ENCODE data around the gene WDR20.
"Not testable (repeated sequence)": the region's sequence is repeated elsewhere in the genome, so short reads cannot be mapped to it uniquely, and the experiment has no call there.

WDR20 gene

GRCh38 chr14:102134719-102135118, 5.0 kb upstream of the WDR20 start:
- DNase-seq: not testable (repeated sequence)

- not testable (repeated sequence) for DNase-seq
These were observed 4.2 kb upstream of the WDR20 start for GRCh38 chr14:102135456-102135855.

GRCh38 chr14:102138535-102138934, 1.2 kb upstream of the WDR20 start:
- DNase-seq: no peak

- no peak for DNase-seq
These were observed 774 bp upstream of the WDR20 start for GRCh38 chr14:102138961-102139285.

GRCh38 chr14:102140027-102140749, 491 bp downstream of the WDR20 start:
- DNase-seq: no peak

GRCh38 chr14:102140750-102141145, 1.1 kb downstream of the WDR20 start:
- no peak for DNase-seq

- DNase-seq: no peak
These were observed 2.1 kb downstream of the WDR20 start for GRCh38 chr14:102141797-102142196.

GRCh38 chr14:102144914-102145313, 5.2 kb downstream of the WDR20 start:
- DNase-seq: no peak

- DNase-seq: no peak
These were observed 5.7 kb downstream of the WDR20 start for GRCh38 chr14:102145395-102145794.

- no peak for DNase-seq
These were observed 6.7 kb downstream of the WDR20 start for GRCh38 chr14:102146423-102146822.

- DNase-seq: no peak
These were observed 10.4 kb downstream of the WDR20 start for GRCh38 chr14:102150083-102150482.

GRCh38 chr14:102150744-102151143, 11.0 kb downstream of the WDR20 start:
- DNase-seq: no peak

GRCh38 chr14:102151411-102151810, 11.7 kb downstream of the WDR20 start:
- not testable (repeated sequence) for DNase-seq

- no peak for DNase-seq
These were observed 14.4 kb downstream of the WDR20 start for GRCh38 chr14:102154121-102154520.

GRCh38 chr14:102154821-102155549, 15.3 kb downstream of the WDR20 start:
- no peak for DNase-seq

- no peak for DNase-seq
These were observed 17.6 kb downstream of the WDR20 start for GRCh38 chr14:102157346-102157745.

GRCh38 chr14:102158797-102159196, 19.1 kb downstream of the WDR20 start:
- no peak for DNase-seq

GRCh38 chr14:102159841-102160240, 20.1 kb downstream of the WDR20 start:
- DNase-seq: no peak

GRCh38 chr14:102162487-102162886, 22.8 kb downstream of the WDR20 start:
- DNase-seq: no peak

- DNase-seq: no peak
These were observed 24.5 kb downstream of the WDR20 start for GRCh38 chr14:102164241-102164641.

- no peak for DNase-seq
These were observed 25.3 kb downstream of the WDR20 start for GRCh38 chr14:102164965-102165364.

GRCh38 chr14:102170061-102170460, 30.4 kb downstream of the WDR20 start:
- no peak for DNase-seq

- DNase-seq: no peak
These were observed 31.7 kb downstream of the WDR20 start for GRCh38 chr14:102171173-102172020.

GRCh38 chr14:102172021-102172272, 32.2 kb downstream of the WDR20 start:
- not testable (repeated sequence) for DNase-seq
